ENCODE measurements around the gene INO80B. TPM values are rescaled to one million over a fixed set of nuclear protein-coding genes. Genes with fewer than 3 reads are reported as not detected.

The INO80B gene
- total and polyA plus RNA-seq, 2 donors (not counting 1 experiment from before 2014, with no cell fraction given): 30.4 to 78.6 TPM

DNA sequence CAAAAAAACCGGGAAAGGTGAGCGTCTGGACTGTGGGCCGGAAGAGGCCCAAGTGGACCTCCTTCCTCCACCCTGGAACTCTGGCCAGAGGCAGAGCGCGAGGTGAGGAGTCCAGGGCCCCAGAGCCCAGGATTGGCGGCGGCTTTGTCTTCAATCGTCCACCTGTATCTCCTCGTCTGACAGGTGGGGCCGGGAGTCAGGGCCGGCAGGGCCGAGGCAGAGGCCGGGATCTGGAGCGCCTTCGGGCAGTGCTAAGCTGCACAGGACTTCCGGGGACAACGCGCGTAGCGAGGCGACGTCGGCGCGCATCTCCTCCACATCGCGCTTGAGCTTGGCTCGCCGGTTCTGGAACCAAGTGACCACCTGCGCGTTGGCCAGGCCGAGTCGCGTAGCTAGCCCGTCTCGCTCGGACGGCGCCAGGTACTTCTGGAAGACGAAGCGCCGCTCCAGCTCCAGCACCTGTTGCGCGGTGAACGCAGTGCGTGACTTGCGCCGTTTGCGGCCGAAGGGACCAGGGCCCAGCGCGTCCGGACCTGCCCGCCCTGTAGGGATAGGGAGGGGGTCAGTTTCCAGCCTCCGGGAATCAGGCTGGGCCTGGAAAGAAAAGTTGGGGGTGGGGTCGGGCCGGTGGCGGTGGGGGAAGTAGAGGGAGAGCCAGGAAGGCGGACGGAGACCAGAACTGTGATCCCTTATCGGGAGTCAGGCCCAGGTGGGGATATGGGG, 43.1 kb downstream of the INO80B start:
- peak; percentile 57 for DNase-seq
- H3K79me2 ChIP-seq (ENCODE audit: control insufficient read depth, insufficient read depth, low read length): no peaks in the 10 kb centered on the region
- Mint-ChIP-seq H3K27ac (peak overlapping the region; percentile 64), H3K9me3 (ENCODE audit: insufficient read depth) (no peaks in the 10 kb centered on the region), H3K4me1 (peaks cover 38% of the 10 kb centered on the region), H3K27me3 (peaks cover 44% of the 10 kb centered on the region), H3K4me3 (peak overlapping the region; percentile 92)
- ChIA-PET CTCF (interaction anchor here (0.6 to 1.7 kb wide), 3 partner anchors 9 to 62 kb away, joined by 3 to 6 read pairs (median 4); partner anchors contain the start of gene PCGF1), POLR2A (interaction anchor here (0.5 to 1.9 kb wide), 5 partner anchors 9 to 149 kb away, joined by 3 to 7 read pairs (median 3); partner anchors contain the start of genes AUP1, HTRA2 and PCGF1)
- peak overlapping the region; percentile 64 for H2AFZ ChIP-seq (ENCODE audit: insufficient read depth, low read depth, low read length, poor library complexity, severe bottlenecking)
- peak overlapping the region; percentile 70 for H3K9ac ChIP-seq (ENCODE audit: low read length)
- H3K27ac ChIP-seq (ENCODE audit: low read length in 2 of 2): no peak overlapping the region
- TF ChIP-seq, protein P1, sequence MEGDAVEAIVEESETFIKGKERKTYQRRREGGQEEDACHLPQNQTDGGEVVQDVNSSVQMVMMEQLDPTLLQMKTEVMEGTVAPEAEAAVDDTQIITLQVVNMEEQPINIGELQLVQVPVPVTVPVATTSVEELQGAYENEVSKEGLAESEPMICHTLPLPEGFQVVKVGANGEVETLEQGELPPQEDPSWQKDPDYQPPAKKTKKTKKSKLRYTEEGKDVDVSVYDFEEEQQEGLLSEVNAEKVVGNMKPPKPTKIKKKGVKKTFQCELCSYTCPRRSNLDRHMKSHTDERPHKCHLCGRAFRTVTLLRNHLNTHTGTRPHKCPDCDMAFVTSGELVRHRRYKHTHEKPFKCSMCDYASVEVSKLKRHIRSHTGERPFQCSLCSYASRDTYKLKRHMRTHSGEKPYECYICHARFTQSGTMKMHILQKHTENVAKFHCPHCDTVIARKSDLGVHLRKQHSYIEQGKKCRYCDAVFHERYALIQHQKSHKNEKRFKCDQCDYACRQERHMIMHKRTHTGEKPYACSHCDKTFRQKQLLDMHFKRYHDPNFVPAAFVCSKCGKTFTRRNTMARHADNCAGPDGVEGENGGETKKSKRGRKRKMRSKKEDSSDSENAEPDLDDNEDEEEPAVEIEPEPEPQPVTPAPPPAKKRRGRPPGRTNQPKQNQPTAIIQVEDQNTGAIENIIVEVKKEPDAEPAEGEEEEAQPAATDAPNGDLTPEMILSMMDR (IDR thresholded peaks at IDR 0.05): no peak
- TF ChIP-seq EZH2 (IDR thresholded peaks at IDR 0.05; ENCODE audit: borderline replicate concordance, insufficient read depth, low read depth, low read length, poor library complexity, severe bottlenecking): no peak
- no peak for ATAC-seq (ENCODE audit: low read depth)
- no peaks in the 10 kb centered on the region for H4K20me1 ChIP-seq (ENCODE audit: control insufficient read depth, insufficient read depth, low read length, poor library complexity, severe bottlenecking)
- intact Hi-C loops (cut with micrococcal nuclease): loop anchor here (5.0 kb wide), 1 partner anchor 34 kb away; no protein-coding TSS in a partner anchor
- peak overlapping the region; percentile 91 for H3K4me2 ChIP-seq (replicated peaks; ENCODE audit: low read depth, low read length, poor library complexity, severe bottlenecking)
- 9% methylated on average over 61 of the region's 61 CpGs for WGBS (ENCODE audit: insufficient coverage)
- peaks cover 0 to 60% (median 32%) of the 10 kb centered on the region in 4 experiments for H3K27me3 ChIP-seq (replicated peaks in 1 of 4; ENCODE audit: control extremely low read depth in 1 of 4, control insufficient read depth in 3 of 4, insufficient read depth in 4 of 4, low read length in 3 of 4)
- H3K4me1 ChIP-seq (ENCODE audit: control insufficient read depth in 2 of 2, insufficient read depth in 2 of 2, low read length in 2 of 2): peaks cover 39 to 41% of the 10 kb centered on the region in 2 donors
- H3K36me3 ChIP-seq (replicated peaks in 1 of 2; ENCODE audit: control extremely low read depth in 1 of 2, control insufficient read depth in 1 of 2, extremely low read depth in 1 of 2, insufficient read depth in 2 of 2, low read length in 1 of 2): peaks cover 0 to 13% of the 10 kb centered on the region in 2 experiments
- H3K4me3 ChIP-seq (ENCODE audit: control extremely low read depth in 1 of 5, extremely low read depth in 1 of 5, insufficient read depth in 1 of 5, low read depth in 2 of 5, low read length in 4 of 5): peak overlapping the region in 4 of 5 experiments; percentile 30 to 69 (median 51)
- peaks cover 0 to 22% (median 0%) of the 10 kb centered on the region in 3 donors for H3K9me3 ChIP-seq (ENCODE audit: control extremely low read depth in 1 of 3, control insufficient read depth in 2 of 3, insufficient read depth in 1 of 3, low read length in 2 of 3)

Data from B cell (primary cell).